CMK (cell line): ENCODE measurements around the gene PPP1R12A.
"Not testable (repeated sequence)": the region's sequence is repeated elsewhere in the genome, so short reads cannot be mapped to it uniquely, and the experiment has no call there.

ENCODE experiments used
- DNase-seq: peaks from one replicate; pipeline ENCODE4 v3.0.0-alpha.2; 2010; ENCODE audit warnings: low read depth

PPP1R12A gene

GRCh38 chr12:79891506-79892162, 43.3 kb downstream of the PPP1R12A start:
- DNase-seq = no peak

DNA sequence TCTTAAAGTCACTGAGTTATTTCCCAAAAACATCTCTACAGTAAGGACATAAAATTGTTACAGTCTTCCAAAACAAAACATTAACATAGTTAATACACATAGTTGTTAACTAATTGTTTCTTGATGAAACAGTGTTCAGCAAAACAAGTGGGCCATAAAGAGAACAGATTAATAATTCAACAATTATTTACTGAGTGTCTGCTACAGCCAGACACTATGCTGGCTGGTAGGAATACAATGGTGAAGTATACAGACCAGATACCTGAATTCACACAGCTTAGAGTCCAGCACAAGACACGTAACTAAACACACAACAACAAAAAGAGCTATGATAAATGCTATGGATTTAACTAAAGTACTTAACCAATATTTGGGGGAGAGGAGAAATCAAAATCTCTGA, 47.0 kb downstream of the PPP1R12A start:
- no peak for DNase-seq

- peak; percentile 12 for DNase-seq
These were observed 47.9 kb downstream of the PPP1R12A start for GRCh38 chr12:79886917-79887519.

GRCh38 chr12:79885911-79886490, 48.9 kb downstream of the PPP1R12A start:
- DNase-seq = no peak

DNA sequence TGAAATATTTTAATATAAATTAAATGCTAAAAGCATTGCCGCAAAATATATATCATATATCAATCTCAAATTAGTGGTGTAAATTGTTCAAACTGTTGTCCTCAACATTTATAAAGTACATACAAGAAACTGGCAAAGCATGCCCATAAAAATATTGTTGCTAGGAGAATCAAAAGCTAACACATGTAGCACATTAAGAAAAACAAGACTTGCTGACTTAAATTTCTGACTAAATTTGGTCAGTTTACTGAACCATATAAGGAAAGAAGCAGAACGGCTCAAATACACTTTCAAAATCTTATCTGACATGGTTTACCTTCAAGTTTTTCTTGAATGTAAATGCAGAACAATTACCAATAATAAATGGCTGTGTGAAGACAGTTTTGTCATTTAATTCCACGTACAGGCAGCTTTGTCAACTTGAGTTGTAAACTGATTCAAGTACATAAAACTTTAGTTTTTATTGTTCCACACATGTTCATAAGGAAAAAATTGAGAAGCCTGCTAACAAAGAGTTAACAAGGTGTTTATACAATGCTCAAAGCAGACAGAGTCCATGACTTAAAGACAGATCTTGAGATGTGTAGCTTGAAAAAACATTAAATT, 50.4 kb downstream of the PPP1R12A start:
- no peak for DNase-seq

DNA sequence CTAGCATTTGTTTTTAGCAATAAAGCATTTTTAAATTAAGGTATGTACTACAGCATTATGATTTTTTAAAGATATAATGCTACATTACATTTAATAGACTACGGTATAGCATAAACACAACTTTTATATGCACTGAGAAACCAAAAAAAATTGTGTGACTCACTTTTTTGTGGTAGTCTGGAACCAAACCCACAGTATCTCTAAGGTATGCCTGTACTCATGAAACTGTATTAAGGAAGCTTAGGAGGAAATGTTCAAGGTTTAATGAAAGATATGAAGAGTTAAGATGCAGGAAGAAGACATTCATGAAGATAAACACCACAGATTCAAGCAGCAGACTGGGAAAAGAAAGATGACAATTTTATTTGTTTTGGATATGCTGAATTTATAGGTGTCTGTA, 51.7 kb downstream of the PPP1R12A start:
- no peak for DNase-seq

DNA sequence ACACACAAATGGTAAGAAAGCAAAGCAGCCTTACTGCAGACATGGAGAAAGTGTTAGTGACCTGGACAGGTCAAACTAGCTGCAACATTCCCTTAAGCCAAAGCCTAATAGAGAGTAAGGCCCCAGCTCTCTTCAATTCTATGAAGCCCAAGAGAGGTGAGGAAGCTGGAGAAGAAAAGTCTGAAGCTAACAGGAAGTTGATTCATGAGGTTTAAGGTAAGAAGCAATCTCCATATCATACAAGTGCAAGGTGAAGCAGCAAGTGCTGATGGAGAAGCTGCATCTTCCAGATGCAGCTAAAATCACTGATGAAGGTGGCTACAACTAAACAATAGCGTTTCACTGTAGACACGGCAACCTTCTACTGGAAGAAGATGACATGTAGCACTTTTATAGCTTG, 53.5 kb downstream of the PPP1R12A start:
- no peak for DNase-seq

- not testable (repeated sequence) for DNase-seq
These were observed 56.4 kb downstream of the PPP1R12A start for GRCh38 chr12:79878506-79878905.

DNA sequence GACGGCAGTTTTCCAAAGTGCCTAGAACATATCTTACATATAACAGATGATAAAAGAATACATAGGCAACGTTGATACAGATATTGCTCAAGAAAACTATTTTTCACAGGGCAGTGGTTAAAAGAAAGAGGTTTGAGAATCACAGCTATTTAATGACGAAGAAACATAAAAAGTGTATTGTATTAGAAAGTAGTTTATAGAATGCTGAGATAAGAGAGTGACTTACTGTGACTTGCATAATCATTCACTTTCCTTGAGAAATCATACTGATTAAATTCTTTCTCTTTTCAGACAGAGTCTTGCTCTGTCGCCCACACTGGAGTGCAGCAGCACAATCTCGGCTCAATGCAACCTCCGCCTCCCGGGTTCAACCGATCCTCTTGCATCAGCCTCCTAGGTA, 57.7 kb downstream of the PPP1R12A start:
- no peak for DNase-seq

GRCh38 chr12:79874665-79875064, 60.2 kb downstream of the PPP1R12A start:
- no peak for DNase-seq

DNA sequence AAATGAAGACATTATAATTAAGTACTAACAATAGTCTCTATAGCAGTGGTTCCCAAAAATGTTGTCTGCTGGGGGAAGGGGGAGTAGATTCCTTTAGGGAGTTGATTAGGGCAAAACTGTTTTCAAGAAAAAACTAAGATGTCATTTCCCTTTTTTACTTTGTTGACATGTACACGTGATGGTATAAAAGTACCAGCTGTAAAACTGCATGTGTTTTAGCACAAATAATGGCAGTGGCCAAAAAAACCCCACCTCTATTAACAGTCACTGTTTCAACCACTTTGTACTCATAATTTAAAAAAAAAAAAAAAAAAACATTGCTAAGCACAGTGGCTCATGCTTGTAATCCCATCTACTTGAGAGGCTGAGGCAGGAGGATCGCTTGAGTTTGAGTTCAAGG, 61.7 kb downstream of the PPP1R12A start:
- no peak for DNase-seq

DNA sequence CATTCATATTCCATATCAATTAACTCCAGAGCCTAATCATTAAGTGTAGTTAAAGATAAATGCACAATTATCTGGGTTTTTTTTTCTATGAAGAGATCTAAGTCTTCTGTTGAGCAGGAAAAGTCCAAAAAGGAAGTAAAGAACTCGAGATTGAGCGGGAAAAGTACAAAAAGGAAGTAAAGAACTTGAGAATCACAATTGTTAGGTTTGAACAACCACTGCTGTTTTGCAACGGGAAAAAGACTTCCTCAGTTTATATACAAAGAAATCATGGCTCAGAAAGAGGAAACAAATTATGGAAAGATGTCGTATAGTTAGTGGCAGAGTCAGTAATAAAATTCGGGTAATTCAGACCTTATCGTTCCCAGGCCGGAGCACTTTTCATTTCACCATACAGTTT, 63.3 kb downstream of the PPP1R12A start:
- DNase-seq = no peak

GRCh38 chr12:79870916-79871315, 64.0 kb downstream of the PPP1R12A start:
- no peak for DNase-seq

DNA sequence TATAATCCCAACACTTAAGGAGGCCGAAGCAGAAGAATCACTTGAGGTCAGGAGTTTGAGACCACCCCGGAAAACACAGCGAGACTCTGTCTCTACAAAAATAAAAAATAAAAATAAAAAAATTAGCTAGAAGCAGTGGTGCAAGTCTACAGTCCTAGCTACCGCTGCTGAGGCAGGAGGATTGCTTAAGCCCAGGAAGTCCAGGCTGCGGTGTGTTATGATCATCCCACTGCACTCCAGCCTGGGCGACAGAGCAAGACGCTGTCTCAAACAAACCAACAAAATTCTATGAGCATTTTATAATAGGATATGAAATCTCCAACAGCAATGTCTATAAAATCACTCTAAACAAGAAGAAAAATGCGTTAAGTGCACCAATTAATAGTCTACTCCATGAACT, 75.3 kb downstream of the PPP1R12A start:
- DNase-seq = no peak

DNA sequence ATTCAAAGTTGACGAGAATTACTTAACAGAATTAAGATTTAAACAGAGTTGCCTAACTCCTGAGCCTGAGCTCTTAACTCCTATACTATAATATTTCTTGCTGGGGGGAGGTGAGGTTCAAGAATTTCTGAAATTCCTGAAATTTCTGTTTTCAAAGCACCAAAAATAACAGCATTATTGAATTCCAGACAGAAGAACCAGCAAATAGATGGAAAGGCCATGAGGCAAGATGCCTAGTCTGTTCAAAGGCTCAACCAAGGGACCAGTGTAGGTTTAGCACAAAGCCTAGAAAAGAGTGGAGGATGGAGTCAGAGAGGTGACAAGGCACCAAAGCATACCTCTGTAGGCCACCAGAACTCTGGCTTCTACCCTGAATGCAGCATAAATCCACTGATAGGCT, 76.4 kb downstream of the PPP1R12A start:
- no peak for DNase-seq

GRCh38 chr12:79857675-79858074, 77.2 kb downstream of the PPP1R12A start:
- DNase-seq = no peak

DNA sequence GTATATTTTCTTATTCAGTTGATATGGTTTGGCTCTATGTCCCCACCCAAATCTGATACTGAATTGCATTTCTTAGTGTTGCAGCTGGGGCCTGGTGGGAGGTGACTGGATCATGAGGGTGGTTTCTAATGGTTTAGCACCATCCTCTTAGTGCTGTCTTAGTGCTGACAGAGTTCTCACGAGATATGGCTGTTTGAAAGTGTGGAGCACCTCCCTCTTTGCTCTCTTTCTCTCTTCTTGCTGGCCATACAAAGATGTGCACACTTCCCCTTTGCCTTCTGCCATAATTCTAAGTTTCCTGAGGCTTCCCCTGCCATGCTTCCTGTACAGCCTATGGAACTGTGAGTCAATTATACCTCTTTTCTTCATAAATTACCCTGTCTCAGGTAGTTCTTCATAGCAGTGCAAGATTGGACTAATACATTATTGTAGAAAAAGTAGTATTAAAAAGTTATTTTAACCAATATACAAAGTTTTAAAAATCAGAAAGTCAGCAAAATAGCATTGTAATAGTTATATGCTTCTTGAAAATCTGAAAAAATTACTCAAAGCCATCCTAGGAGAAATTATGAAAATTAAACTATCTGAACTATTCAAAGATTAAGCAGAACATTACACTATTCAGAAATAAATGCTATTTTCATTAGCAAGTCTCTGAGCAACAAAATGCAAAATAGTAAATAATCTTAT, 84.1 kb downstream of the PPP1R12A start:
- no peak for DNase-seq

DNA sequence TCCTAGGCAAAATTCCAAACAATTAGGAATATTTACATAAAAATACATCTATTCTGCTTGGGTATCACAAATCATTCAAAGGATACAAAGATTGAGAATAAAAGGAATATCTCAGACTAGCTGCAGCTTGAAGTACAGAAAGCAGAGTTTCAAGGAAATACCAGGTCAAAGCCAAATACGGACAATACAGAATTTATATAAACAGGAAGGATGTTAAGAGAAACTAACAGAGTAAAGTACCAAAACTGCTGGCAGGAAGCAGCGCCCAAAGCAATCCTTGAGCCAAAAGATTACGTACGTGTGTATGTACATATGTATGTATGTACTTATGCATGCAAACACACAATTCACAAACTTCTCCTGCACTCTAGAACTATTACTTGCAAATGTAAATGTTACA, 86.6 kb downstream of the PPP1R12A start:
- no peak for DNase-seq

DNA sequence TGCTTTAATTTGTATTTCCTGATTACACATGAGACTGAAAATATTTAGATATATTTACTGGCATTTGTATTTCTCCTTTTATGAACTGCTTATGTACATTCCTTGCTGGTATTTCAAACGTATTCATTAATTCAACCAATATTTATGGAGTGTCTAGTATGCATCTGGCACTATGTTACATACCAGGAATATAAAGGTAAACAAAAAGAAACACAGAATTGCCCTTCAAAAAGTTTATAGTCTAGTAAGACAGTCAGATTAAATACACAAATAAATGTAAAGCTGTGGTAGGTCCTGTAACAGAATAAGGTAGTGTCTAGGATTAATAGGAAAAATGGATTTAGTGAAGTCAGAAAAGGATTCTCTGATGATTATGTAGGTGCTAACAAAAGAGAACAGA, 87.5 kb downstream of the PPP1R12A start:
- DNase-seq = no peak

DNA sequence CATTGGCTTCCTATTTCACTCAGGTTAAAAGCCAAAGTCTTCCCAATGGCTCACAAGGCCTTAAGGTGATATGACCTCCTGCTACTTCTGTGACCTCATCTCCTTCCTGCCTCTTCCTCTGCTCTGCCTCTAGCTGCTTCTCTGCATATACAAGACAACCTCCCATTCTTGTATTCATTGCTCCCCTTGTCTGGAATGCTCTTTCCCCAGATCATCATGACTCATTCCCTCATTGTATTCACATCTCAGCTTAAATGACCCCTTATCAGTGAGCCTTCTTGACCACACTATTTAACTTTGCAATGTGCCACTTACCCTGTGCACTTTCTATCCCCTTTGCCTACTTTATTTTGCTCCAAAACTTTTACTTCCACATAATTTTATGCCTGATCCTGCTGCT, 90.2 kb downstream of the PPP1R12A start:
- no peak for DNase-seq

DNA sequence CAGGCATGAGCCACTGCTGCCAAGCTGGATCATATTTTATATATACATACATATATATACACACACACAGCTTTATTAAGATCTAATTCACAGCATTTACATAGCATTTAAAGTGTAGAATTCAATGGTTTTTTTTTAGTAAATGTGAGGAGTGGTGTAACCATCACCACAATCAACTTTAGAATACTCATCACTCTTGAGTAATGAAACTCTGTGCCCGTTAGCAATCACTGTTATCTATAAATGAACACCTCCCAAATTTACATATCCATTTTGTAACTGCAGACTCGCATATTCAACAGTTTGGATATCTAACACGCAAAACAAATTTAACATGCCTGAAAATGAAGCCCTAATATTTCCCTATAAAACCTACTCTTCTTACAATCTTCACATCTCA, 90.9 kb downstream of the PPP1R12A start:
- DNase-seq = no peak

DNA sequence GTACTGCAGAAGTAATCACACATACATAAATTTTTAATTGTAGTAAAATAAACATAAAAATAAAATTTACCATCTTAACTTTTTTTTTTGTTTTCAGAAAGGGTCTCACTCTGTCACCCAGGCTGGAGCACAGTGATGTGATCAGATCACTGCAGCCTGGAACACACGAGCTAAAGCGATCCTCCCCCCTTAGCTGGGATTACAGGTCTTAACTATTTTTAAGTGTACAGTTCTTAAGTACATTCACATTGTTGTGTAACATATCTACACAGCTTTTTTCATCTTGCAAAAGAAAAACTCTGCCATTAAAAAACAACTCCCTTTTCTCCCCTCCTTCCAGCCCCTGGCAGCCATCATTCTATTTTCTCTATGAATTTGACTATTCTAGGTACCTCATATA, 92.3 kb downstream of the PPP1R12A start:
- DNase-seq = no peak

DNA sequence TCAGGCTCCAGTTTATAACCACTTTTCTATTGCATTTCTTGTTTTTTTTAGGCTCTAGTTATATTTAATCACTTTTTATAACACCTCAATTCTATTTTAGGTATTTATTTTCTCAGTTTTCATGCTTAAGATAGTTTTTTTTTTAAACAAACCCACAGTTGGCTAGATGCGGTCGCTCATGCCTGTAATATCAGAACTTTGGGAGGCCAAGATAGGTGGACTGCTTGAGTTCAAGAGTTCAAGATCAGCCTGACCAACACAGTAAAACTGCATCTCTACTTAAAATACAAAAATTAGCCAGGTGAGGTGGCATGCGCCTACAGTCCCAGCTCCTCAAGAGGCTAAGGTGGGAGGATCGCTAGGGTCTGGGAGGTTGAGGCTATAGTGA, 93.0 kb downstream of the PPP1R12A start:
- no peak for DNase-seq
